Measurements from ENCODE around the gene PER2. TPM values are rescaled to one million over a fixed set of nuclear protein-coding genes. Genes with fewer than 3 reads are reported as not detected.

PER2 gene
- total RNA-seq, 1 experiment from 2014 or later = 6.6 TPM

DNA sequence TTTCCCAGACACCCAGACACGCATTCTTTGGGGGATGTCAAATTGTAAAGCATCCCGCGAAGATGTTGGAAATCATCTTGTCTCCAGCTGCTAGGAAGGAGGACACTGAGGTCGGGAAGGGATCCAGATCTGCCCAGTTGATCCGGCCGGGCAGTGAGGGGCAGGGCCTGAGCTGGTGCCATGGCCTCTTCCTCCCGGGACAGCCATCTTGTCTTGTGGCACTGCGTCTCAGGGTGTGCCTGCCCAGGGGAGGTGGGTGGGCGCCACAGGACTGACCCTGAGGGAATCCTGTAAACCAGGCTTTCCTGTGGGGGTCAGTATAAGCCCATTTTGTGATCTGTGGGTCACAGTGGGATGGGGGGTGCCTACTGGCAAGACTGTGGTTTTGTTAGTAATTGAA, 42.0 kb upstream of the PER2 start (continued):
- TF ChIP-seq MXD4 (CRISPR knock-in tag; IDR thresholded peaks at IDR 0.05; ENCODE audit: borderline replicate concordance) = no peak
- no peak for TF ChIP-seq ZNF671 (CRISPR knock-in tag; IDR thresholded peaks at IDR 0.05)
- TF ChIP-seq, protein P1, sequence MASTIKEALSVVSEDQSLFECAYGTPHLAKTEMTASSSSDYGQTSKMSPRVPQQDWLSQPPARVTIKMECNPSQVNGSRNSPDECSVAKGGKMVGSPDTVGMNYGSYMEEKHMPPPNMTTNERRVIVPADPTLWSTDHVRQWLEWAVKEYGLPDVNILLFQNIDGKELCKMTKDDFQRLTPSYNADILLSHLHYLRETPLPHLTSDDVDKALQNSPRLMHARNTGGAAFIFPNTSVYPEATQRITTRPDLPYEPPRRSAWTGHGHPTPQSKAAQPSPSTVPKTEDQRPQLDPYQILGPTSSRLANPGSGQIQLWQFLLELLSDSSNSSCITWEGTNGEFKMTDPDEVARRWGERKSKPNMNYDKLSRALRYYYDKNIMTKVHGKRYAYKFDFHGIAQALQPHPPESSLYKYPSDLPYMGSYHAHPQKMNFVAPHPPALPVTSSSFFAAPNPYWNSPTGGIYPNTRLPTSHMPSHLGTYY (CRISPR knock-in tag; IDR thresholded peaks at IDR 0.05) = no peak
- TF ChIP-seq ZBTB21 (CRISPR knock-in tag; IDR thresholded peaks at IDR 0.05; ENCODE audit: borderline replicate concordance) = no peak

DNA sequence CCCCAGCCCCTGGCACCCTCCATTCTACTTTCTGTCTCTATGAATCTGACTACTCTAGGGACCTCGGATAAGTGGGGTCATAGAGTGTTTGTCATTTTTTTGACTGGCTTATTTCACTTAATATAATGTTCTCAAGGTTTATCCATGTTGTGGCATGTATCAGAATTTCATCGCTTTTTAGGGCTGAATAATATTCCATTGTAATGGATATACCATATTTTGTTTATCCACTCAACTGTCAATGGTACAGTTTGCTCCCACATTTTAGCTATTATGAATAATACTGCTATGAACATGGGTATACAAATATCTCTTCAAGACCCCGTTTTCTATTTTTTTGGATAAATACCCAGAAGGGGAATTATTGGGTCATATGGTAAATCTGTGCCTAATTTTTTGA, 39.3 kb upstream of the PER2 start:
- Mint-ChIP-seq H3K9me3 (peaks cover 8% of the 10 kb centered on the region), H3K4me1 (no peaks in the 10 kb centered on the region), H3K27me3 (ENCODE audit: low read depth) (no peaks in the 10 kb centered on the region), H3K4me3 (no peak overlapping the region), H3K27ac (no peak overlapping the region), H3K36me3 (peaks cover 33% of the 10 kb centered on the region)
- ChIA-PET POLR2A (no interaction called here), CTCF (no interaction called here)
- ATAC-seq = no peak
- no peak for TF ChIP-seq IRF2 (CRISPR knock-in tag; IDR thresholded peaks at IDR 0.05; ENCODE audit: borderline replicate concordance, low read depth)
- TF ChIP-seq SOX15 (CRISPR knock-in tag; IDR thresholded peaks at IDR 0.05) = no peak
- TF ChIP-seq ZNF263 (CRISPR knock-in tag; IDR thresholded peaks at IDR 0.05; ENCODE audit: low read depth) = no peak
- no peak for TF ChIP-seq GABPB1 (CRISPR knock-in tag; IDR thresholded peaks at IDR 0.05)
- TF ChIP-seq, protein P2, sequence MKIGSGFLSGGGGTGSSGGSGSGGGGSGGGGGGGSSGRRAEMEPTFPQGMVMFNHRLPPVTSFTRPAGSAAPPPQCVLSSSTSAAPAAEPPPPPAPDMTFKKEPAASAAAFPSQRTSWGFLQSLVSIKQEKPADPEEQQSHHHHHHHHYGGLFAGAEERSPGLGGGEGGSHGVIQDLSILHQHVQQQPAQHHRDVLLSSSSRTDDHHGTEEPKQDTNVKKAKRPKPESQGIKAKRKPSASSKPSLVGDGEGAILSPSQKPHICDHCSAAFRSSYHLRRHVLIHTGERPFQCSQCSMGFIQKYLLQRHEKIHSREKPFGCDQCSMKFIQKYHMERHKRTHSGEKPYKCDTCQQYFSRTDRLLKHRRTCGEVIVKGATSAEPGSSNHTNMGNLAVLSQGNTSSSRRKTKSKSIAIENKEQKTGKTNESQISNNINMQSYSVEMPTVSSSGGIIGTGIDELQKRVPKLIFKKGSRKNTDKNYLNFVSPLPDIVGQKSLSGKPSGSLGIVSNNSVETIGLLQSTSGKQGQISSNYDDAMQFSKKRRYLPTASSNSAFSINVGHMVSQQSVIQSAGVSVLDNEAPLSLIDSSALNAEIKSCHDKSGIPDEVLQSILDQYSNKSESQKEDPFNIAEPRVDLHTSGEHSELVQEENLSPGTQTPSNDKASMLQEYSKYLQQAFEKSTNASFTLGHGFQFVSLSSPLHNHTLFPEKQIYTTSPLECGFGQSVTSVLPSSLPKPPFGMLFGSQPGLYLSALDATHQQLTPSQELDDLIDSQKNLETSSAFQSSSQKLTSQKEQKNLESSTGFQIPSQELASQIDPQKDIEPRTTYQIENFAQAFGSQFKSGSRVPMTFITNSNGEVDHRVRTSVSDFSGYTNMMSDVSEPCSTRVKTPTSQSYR (CRISPR knock-in tag; IDR thresholded peaks at IDR 0.05) = no peak
- no peak for TF ChIP-seq OVOL2 (CRISPR knock-in tag; IDR thresholded peaks at IDR 0.05; ENCODE audit: borderline replicate concordance)
- no peak for TF ChIP-seq ZNF671 (CRISPR knock-in tag; IDR thresholded peaks at IDR 0.05)
- TF ChIP-seq, protein P3, sequence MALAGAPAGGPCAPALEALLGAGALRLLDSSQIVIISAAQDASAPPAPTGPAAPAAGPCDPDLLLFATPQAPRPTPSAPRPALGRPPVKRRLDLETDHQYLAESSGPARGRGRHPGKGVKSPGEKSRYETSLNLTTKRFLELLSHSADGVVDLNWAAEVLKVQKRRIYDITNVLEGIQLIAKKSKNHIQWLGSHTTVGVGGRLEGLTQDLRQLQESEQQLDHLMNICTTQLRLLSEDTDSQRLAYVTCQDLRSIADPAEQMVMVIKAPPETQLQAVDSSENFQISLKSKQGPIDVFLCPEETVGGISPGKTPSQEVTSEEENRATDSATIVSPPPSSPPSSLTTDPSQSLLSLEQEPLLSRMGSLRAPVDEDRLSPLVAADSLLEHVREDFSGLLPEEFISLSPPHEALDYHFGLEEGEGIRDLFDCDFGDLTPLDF (CRISPR knock-in tag; IDR thresholded peaks at IDR 0.05) = no peak
- TF ChIP-seq TP53 (CRISPR knock-in tag; IDR thresholded peaks at IDR 0.05) = no peak
- TF ChIP-seq CBFB (CRISPR knock-in tag; IDR thresholded peaks at IDR 0.05; ENCODE audit: low read depth) = no peak
- TF ChIP-seq, protein P4, sequence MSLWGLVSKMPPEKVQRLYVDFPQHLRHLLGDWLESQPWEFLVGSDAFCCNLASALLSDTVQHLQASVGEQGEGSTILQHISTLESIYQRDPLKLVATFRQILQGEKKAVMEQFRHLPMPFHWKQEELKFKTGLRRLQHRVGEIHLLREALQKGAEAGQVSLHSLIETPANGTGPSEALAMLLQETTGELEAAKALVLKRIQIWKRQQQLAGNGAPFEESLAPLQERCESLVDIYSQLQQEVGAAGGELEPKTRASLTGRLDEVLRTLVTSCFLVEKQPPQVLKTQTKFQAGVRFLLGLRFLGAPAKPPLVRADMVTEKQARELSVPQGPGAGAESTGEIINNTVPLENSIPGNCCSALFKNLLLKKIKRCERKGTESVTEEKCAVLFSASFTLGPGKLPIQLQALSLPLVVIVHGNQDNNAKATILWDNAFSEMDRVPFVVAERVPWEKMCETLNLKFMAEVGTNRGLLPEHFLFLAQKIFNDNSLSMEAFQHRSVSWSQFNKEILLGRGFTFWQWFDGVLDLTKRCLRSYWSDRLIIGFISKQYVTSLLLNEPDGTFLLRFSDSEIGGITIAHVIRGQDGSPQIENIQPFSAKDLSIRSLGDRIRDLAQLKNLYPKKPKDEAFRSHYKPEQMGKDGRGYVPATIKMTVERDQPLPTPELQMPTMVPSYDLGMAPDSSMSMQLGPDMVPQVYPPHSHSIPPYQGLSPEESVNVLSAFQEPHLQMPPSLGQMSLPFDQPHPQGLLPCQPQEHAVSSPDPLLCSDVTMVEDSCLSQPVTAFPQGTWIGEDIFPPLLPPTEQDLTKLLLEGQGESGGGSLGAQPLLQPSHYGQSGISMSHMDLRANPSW (CRISPR knock-in tag; conservative IDR thresholded peaks at IDR 0.05; ENCODE audit: low read depth) = no peak
- TF ChIP-seq EMX1 (CRISPR knock-in tag; IDR thresholded peaks at IDR 0.05) = no peak
- no peak for TF ChIP-seq JUN (CRISPR knock-in tag; IDR thresholded peaks at IDR 0.05)
- no peak for TF ChIP-seq HMGA2 (CRISPR knock-in tag; IDR thresholded peaks at IDR 0.05)
- DNase-seq (ENCODE audit: low spot score) = no peak

DNA sequence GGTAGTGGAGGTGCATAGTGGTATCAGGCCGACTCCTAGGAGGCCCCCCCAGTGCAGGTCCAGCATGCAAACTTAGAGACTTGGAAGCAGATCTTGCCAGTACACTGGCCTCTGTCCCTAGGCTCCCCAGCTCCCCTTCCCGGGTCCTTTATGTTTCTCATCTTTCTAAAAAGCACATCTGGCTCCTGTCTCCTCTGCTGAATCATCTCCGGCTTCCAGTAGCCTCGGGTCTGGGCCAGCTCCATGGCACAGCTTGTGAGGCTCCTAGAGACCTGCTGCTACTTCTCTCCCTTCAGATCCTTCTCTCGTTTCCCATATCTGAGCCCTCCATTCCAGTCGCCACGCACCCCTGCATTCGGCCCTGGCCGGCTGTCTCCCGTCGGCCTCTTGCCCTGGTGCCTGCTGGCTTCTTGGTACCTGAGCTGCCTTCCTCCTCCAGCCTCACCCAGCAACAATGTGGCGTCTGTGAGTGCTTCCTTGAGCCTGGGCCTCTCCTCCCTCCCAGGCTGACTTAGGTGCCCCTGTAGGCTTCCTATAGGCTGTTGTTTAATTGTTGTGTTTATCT, 38.5 kb upstream of the PER2 start:
- Mint-ChIP-seq H3K27me3 (ENCODE audit: low read depth) (no peaks in the 10 kb centered on the region), H3K4me1 (peaks cover under 1% of the 10 kb centered on the region), H3K9me3 (peaks cover 8% of the 10 kb centered on the region), H3K36me3 (peaks cover 33% of the 10 kb centered on the region), H3K27ac (no peak overlapping the region), H3K4me3 (no peak overlapping the region)
- CTCF ChIA-PET = no interaction called here
- no peak for DNase-seq (ENCODE audit: low spot score)
- POLR2A ChIA-PET = no interaction called here
- no peak for ATAC-seq
- TF ChIP-seq SOX15 (CRISPR knock-in tag; IDR thresholded peaks at IDR 0.05) = no peak
- no peak for TF ChIP-seq IRF2 (CRISPR knock-in tag; IDR thresholded peaks at IDR 0.05; ENCODE audit: borderline replicate concordance, low read depth)
- TF ChIP-seq ZNF138 (CRISPR knock-in tag; conservative IDR thresholded peaks at IDR 0.05) = no peak
- TF ChIP-seq, protein P5, sequence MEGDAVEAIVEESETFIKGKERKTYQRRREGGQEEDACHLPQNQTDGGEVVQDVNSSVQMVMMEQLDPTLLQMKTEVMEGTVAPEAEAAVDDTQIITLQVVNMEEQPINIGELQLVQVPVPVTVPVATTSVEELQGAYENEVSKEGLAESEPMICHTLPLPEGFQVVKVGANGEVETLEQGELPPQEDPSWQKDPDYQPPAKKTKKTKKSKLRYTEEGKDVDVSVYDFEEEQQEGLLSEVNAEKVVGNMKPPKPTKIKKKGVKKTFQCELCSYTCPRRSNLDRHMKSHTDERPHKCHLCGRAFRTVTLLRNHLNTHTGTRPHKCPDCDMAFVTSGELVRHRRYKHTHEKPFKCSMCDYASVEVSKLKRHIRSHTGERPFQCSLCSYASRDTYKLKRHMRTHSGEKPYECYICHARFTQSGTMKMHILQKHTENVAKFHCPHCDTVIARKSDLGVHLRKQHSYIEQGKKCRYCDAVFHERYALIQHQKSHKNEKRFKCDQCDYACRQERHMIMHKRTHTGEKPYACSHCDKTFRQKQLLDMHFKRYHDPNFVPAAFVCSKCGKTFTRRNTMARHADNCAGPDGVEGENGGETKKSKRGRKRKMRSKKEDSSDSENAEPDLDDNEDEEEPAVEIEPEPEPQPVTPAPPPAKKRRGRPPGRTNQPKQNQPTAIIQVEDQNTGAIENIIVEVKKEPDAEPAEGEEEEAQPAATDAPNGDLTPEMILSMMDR (IDR thresholded peaks at IDR 0.05) = no peak
- TF ChIP-seq, protein P6, sequence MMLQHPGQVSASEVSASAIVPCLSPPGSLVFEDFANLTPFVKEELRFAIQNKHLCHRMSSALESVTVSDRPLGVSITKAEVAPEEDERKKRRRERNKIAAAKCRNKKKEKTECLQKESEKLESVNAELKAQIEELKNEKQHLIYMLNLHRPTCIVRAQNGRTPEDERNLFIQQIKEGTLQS (CRISPR knock-in tag; conservative IDR thresholded peaks at IDR 0.05) = no peak
- TF ChIP-seq, protein P7, sequence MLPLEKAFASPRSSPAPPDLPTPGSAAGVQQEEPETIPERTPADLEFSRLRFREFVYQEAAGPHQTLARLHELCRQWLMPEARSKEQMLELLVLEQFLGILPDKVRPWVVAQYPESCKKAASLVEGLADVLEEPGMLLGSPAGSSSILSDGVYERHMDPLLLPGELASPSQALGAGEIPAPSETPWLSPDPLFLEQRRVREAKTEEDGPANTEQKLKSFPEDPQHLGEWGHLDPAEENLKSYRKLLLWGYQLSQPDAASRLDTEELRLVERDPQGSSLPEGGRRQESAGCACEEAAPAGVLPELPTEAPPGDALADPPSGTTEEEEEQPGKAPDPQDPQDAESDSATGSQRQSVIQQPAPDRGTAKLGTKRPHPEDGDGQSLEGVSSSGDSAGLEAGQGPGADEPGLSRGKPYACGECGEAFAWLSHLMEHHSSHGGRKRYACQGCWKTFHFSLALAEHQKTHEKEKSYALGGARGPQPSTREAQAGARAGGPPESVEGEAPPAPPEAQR (CRISPR knock-in tag; IDR thresholded peaks at IDR 0.05) = no peak
- TF ChIP-seq FOXK1 (CRISPR knock-in tag; IDR thresholded peaks at IDR 0.05) = no peak
